Choroid plexus epithelial cell (primary cell): ENCODE measurements around the gene TRIM72.
"Not testable (repeated sequence)": the region's sequence is repeated elsewhere in the genome, so short reads cannot be mapped to it uniquely, and the experiment has no call there.

ENCODE experiments used
- DNase-seq: peaks from one replicate; pipeline ENCODE4 v3.0.0-alpha.2; 2010; ENCODE audit warnings: low read depth
- H3K4me3 ChIP-seq: 2 replicates; pipeline ENCODE4 v1.5.1; 2011; ENCODE audit warnings: low read depth, mild to moderate bottlenecking, control low read depth, low read length, moderate library complexity
- TF ChIP-seq, protein P1 (sequence below): conservative IDR thresholded peaks from 2 replicates; pipeline ENCODE4 v1.5.1; 2011; ENCODE audit warnings: low read depth, mild to moderate bottlenecking, control low read depth, inconsistent platforms, low read length, moderate library complexity

The TRIM72 gene

GRCh38 chr16:31199430-31200041, 14.4 kb upstream of the TRIM72 start:
- no peak overlapping the region for H3K4me3 ChIP-seq
- TF ChIP-seq, protein P1, sequence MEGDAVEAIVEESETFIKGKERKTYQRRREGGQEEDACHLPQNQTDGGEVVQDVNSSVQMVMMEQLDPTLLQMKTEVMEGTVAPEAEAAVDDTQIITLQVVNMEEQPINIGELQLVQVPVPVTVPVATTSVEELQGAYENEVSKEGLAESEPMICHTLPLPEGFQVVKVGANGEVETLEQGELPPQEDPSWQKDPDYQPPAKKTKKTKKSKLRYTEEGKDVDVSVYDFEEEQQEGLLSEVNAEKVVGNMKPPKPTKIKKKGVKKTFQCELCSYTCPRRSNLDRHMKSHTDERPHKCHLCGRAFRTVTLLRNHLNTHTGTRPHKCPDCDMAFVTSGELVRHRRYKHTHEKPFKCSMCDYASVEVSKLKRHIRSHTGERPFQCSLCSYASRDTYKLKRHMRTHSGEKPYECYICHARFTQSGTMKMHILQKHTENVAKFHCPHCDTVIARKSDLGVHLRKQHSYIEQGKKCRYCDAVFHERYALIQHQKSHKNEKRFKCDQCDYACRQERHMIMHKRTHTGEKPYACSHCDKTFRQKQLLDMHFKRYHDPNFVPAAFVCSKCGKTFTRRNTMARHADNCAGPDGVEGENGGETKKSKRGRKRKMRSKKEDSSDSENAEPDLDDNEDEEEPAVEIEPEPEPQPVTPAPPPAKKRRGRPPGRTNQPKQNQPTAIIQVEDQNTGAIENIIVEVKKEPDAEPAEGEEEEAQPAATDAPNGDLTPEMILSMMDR = no peak
- no peak for DNase-seq

GRCh38 chr16:31200111-31200510, 13.8 kb upstream of the TRIM72 start:
- not testable (repeated sequence) for H3K4me3 ChIP-seq, DNase-seq

- peak; percentile 23 for DNase-seq
- no peak overlapping the region for H3K4me3 ChIP-seq
These were observed 12.9 kb upstream of the TRIM72 start for GRCh38 chr16:31200821-31201568.

GRCh38 chr16:31201582-31202413, 12.1 kb upstream of the TRIM72 start:
- TF ChIP-seq, protein P1 = no peak
- DNase-seq = peak; percentile 25

More at GRCh38 chr16:31200821-31201568, 12.9 kb upstream of the TRIM72 start:
- TF ChIP-seq, protein P1 = peak; percentile 26

GRCh38 chr16:31202414-31203375, 11.2 kb upstream of the TRIM72 start, which contains the start of gene PYCARD:
Gene PYCARD (minus strand): TSS chr16:31202760. CDS start chr16:31202690, 70 bp downstream.
- peak within 1 kb of the TSS; percentile 74 for H3K4me3 ChIP-seq
- peak; percentile 44 for DNase-seq
- TF ChIP-seq, protein P1 = no peak

More at GRCh38 chr16:31201582-31202413, 12.1 kb upstream of the TRIM72 start:
- peak overlapping the region; percentile 74 for H3K4me3 ChIP-seq

DNA sequence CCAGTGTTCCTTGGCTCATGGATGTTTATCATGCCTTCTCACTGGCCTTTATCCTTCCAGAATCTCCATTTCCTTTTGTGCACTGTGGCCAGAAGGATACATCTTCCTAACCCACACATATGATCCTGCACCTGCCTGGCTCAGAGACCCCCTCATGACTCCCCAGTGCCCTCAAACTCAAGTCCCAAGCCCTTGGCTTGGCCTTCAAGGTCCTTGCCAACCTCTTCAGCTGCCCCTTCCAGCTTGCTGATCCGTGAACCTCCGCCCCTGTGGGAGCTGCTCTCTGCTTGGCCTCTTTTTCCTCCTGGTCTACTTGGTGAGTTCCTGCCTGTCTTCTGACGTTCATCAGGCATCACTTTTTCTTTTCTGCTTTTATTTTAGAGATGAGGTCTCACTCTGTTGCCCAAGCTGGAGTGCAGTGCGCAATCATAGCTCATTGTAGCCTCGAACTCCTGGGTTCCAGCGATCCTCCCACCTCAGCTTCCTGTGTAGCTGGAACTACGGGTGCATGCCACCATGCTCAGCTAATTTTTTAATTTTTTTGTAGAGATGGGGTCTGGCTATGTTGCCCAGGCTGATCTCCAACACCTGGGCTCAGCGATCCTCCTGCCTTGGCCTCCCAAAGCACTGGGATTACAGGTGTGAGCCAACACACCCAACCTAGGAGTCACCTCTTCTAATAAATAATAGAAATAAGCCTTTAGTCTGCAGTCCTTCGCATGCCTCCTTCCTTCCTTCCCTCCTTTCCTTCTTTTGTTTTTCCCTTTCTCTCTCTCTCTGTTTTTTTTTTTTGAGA, 8.8 kb upstream of the TRIM72 start:
- H3K4me3 ChIP-seq = no peak overlapping the region
- DNase-seq = no peak
- TF ChIP-seq, protein P1 = no peak
